OCI-LY1 (cell line): ENCODE measurements around the gene CMC2.

Experiments used
- H2AFZ ChIP-seq: fragments of 200-600 bp; sonication (generic), shearing (Covaris generic); 2 replicates; pipeline ENCODE4 v1.6.0; 2014; ENCODE audit warnings: antibody characterized with exemption, mild to moderate bottlenecking, low read length
- H3F3A ChIP-seq: fragments of 200-600 bp; sonication (generic), shearing (Covaris generic); 2 replicates; pipeline ENCODE4 v1.6.0; 2014; ENCODE audit warnings: mild to moderate bottlenecking, antibody characterized with exemption, low read length, moderate library complexity; ENCODE audit not compliant: insufficient read depth
- H3K27ac ChIP-seq: fragments of 200-600 bp; sonication (generic); 2 replicates; pipeline ENCODE4 v1.5.1; 2014; ENCODE audit warnings: low read length, mixed run types, mild to moderate bottlenecking, low read depth; ENCODE audit not compliant: poor library complexity, severe bottlenecking
- H3K27me3 ChIP-seq: fragments of 200-600 bp; sonication (generic); 2 replicates; pipeline ENCODE4 v1.6.0; 2014; ENCODE audit warnings: antibody characterized with exemption, mild to moderate bottlenecking, low read length, moderate library complexity; ENCODE audit not compliant: insufficient read depth
- H3K36me3 ChIP-seq: fragments of 200-600 bp; sonication (generic); 2 replicates; pipeline ENCODE4 v1.6.1; 2014; ENCODE audit warnings: mild to moderate bottlenecking, antibody characterized with exemption, low read length, moderate library complexity, mixed read lengths; ENCODE audit not compliant: insufficient read depth
- H3K4me1 ChIP-seq: fragments of 200-600 bp; sonication (generic); 2 replicates; pipeline ENCODE4 v1.5.1; 2014; ENCODE audit warnings: mild to moderate bottlenecking, low read length, moderate library complexity; ENCODE audit not compliant: insufficient read depth, severe bottlenecking
- H3K4me2 ChIP-seq: fragments of 200-600 bp; sonication (generic), shearing (Covaris generic); 2 replicates; pipeline ENCODE4 v1.6.1; 2014; ENCODE audit warnings: low read length
- H3K4me3 ChIP-seq: fragments of 200-600 bp; sonication (generic); 2 replicates; pipeline ENCODE4 v1.5.1; 2014; ENCODE audit warnings: low read length, low read depth, mild to moderate bottlenecking, mixed read lengths; ENCODE audit not compliant: poor library complexity, severe bottlenecking
- H3K79me2 ChIP-seq: fragments of 200-600 bp; shearing (Covaris generic); 2 replicates; pipeline ENCODE4 v1.6.1; 2016; ENCODE audit warnings: mixed run types, low read length, mixed read lengths; ENCODE audit not compliant: insufficient read depth
- H3K9ac ChIP-seq: fragments of 200-600 bp; sonication (generic), shearing (Covaris generic); 2 replicates; pipeline ENCODE4 v1.6.1; 2014; ENCODE audit warnings: mild to moderate bottlenecking, low read length, mixed read lengths
- H3K9me2 ChIP-seq: fragments of 200-600 bp; sonication (generic), shearing (Covaris generic); 2 replicates; pipeline ENCODE4 v1.6.1; 2014; ENCODE audit warnings: low read depth, mild to moderate bottlenecking, low read length, mixed read lengths
- H3K9me3 ChIP-seq: fragments of 200-600 bp; shearing (Covaris generic); 2 replicates; pipeline ENCODE4 v1.6.1; 2014; ENCODE audit warnings: low read length, mixed read lengths
- H4K20me1 ChIP-seq: fragments of 200-600 bp; sonication (generic), shearing (Covaris generic); 2 replicates; pipeline ENCODE4 v1.6.0; 2016; ENCODE audit warnings: mild to moderate bottlenecking, low read length; ENCODE audit not compliant: insufficient read depth
- EZH2 ChIP-seq: fragments of 200-600 bp; sonication (generic), shearing (Covaris generic); IDR thresholded peaks from 2 replicates; pipeline ENCODE4 v1.8.0; 2017; ENCODE audit warnings: borderline replicate concordance, mixed run types, mild to moderate bottlenecking, antibody characterized with exemption, low read length, moderate library complexity, mixed read lengths
- TF ChIP-seq, protein P1 (sequence below): fragments of 200-600 bp; sonication (generic), shearing (Covaris generic); IDR thresholded peaks from 2 replicates; pipeline ENCODE4 v1.5.1; 2017; ENCODE audit warnings: mild to moderate bottlenecking, antibody characterized with exemption, low read length, moderate library complexity, mixed read lengths

Gene CMC2

DNA sequence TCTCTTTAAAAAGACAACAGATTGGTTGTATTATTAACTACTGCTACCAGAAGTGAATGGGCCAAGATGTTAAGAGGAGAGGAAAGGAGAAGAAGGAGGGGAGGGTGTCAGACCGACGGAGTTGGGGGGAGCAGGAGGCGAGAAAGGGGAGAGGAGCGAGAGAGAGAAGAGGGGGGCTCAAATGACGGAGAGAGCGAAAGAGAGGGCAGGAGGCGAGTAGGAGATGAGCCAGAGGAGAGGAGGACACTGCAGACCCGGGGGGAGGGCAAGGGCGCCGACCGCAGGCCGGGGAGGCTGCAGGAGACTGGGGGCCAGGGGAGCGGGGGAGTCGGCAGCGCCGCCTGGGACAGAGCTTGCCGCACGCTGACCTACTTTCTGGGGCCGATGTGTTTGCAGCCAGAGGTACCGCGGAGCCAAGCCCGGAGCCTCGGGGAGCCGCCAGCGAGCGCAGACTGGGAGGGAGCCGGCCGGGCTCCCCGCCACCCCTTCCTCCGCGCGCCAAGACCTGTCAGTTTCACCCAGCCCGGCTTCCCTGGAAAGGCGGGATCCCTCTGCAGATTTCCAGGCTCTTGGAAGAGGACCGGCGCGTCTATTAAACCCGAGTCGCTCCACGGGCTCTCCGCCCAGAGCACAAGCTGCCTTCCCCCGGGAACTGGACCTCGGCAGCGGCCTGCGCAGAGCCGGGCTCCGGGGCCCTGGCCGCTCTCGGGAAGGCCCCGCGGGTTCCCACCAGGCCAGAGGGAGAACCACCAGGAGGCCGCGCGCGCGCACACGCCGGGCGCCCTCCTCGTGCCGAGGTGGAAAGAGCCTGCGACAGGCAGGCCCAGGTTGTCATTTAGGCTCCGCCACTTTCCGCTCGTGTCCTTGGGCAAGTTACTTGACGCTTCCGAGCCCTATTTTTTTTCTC lies 74.6 kb downstream of the CMC2 start:
- H3K4me3 ChIP-seq = no peak overlapping the region
- 0 out of 2 replicates have a peak, but pooled peaks cover 3% of the 10 kb centered on the region for H3K9me3 ChIP-seq
- H3K9ac ChIP-seq = no peak overlapping the region
- TF ChIP-seq, protein P1, sequence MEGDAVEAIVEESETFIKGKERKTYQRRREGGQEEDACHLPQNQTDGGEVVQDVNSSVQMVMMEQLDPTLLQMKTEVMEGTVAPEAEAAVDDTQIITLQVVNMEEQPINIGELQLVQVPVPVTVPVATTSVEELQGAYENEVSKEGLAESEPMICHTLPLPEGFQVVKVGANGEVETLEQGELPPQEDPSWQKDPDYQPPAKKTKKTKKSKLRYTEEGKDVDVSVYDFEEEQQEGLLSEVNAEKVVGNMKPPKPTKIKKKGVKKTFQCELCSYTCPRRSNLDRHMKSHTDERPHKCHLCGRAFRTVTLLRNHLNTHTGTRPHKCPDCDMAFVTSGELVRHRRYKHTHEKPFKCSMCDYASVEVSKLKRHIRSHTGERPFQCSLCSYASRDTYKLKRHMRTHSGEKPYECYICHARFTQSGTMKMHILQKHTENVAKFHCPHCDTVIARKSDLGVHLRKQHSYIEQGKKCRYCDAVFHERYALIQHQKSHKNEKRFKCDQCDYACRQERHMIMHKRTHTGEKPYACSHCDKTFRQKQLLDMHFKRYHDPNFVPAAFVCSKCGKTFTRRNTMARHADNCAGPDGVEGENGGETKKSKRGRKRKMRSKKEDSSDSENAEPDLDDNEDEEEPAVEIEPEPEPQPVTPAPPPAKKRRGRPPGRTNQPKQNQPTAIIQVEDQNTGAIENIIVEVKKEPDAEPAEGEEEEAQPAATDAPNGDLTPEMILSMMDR = no peak
- no peak for TF ChIP-seq EZH2
- no peaks in the 10 kb centered on the region for H3K9me2 ChIP-seq
- no peak overlapping the region for H3K27ac ChIP-seq
- no peaks in the 10 kb centered on the region for H3K36me3 ChIP-seq
- no peaks in the 10 kb centered on the region for H3K79me2 ChIP-seq
- H2AFZ ChIP-seq = no peak overlapping the region
- H4K20me1 ChIP-seq = no peaks in the 10 kb centered on the region
- no peaks in the 10 kb centered on the region for H3K4me1 ChIP-seq
- no peaks in the 10 kb centered on the region for H3F3A ChIP-seq
- H3K4me2 ChIP-seq = no peak overlapping the region
- no peaks in the 10 kb centered on the region; the same call in 1 of the 2 replicates for H3K27me3 ChIP-seq

DNA sequence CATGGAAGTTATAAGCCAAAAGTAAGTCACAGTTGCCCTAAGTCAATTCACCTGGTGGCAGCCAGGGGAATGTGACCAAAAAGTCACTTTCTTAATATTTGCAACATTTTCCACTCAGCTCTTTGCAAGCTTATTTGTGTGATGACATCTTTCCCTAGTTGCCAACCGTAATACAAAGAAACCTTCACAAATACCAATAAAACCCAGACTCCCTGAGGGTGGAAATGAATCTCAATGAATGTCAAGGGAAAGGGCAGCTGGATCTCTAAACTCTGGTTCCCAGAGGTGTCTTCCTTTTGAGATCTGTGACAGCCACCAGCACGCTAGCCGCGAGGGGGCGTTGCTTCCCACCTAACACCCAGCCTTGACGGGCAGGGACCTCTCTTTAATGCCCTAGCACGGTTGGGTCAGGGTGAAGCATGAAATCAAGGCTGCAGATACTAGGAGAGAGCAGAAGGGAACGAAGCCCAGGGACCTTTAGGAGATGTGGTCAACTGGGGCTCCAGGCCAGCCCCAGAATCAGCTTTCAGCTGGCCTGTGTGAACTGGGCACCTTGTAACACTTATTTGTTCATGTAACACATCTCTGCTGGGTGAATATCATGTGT lies 82.2 kb downstream of the CMC2 start:
- no peaks in the 10 kb centered on the region for H3K79me2 ChIP-seq
- TF ChIP-seq, protein P1 = peak; percentile 93
- no peak for TF ChIP-seq EZH2
- peaks cover 4% of the 10 kb centered on the region for H3K27me3 ChIP-seq
- no peak overlapping the region for H2AFZ ChIP-seq
- H3K4me1 ChIP-seq = no peaks in the 10 kb centered on the region
- H3K36me3 ChIP-seq = no peaks in the 10 kb centered on the region
- H3F3A ChIP-seq = no peaks in the 10 kb centered on the region
- no peak overlapping the region for H3K27ac ChIP-seq
- 0 out of 2 replicates have a peak, but pooled peaks cover 3% of the 10 kb centered on the region for H3K9me3 ChIP-seq
- H3K4me2 ChIP-seq = no peak overlapping the region
- H3K4me3 ChIP-seq = no peak overlapping the region
- H3K9ac ChIP-seq = no peak overlapping the region
- H4K20me1 ChIP-seq = no peaks in the 10 kb centered on the region
- no peaks in the 10 kb centered on the region for H3K9me2 ChIP-seq

DNA sequence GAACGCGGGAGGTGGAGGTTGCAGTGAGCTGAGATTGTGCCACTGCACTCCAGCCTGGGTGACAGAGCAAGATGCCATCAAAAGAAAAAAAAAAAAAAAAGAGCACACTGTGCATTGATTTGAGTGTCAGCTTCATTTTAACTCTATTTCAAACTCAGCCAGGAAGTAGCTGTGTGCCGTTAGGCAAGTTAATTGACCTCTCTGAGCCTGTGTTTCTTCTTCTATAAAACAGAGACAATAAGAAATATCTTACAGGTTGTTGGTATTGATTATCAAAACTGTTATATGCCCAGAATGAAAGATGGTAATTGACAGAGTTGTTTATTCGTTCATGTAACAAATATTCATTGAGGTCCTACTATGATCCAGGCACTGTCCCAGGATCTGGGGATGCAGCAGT lies 83.3 kb downstream of the CMC2 start:
- no peak overlapping the region for H3K4me2 ChIP-seq
- no peaks in the 10 kb centered on the region for H3F3A ChIP-seq
- H3K79me2 ChIP-seq = no peaks in the 10 kb centered on the region
- no peaks in the 10 kb centered on the region for H4K20me1 ChIP-seq
- H3K9ac ChIP-seq = no peak overlapping the region
- no peaks in the 10 kb centered on the region for H3K9me2 ChIP-seq
- H3K4me3 ChIP-seq = no peak overlapping the region
- H3K9me3 ChIP-seq = 0 out of 2 replicates have a peak, but pooled peaks cover 3% of the 10 kb centered on the region
- no peaks in the 10 kb centered on the region for H3K4me1 ChIP-seq
- H3K36me3 ChIP-seq = no peaks in the 10 kb centered on the region
- H2AFZ ChIP-seq = no peak overlapping the region
- TF ChIP-seq, protein P1 = no peak
- no peak for TF ChIP-seq EZH2
- H3K27me3 ChIP-seq = peaks cover 4% of the 10 kb centered on the region; the same call in 1 of the 2 replicates
- H3K27ac ChIP-seq = no peak overlapping the region
